PFSK-1 (cell line): ENCODE results near the gene ZNF180.

Experiments used
- FOXP2 ChIP-seq: optimal IDR thresholded peaks from 2 replicates; pipeline ENCODE3; 2011; ENCODE audit warnings: borderline replicate concordance, control low read depth, inconsistent platforms; ENCODE audit not compliant: insufficient read depth; ENCODE audit errors: extremely low read length, extremely low read depth
- POLR2AphosphoS5 ChIP-seq: IDR thresholded peaks from 2 replicates; pipeline ENCODE4 v1.6.1; 2012; ENCODE audit warnings: low read depth, mild to moderate bottlenecking, control low read depth, low read length, moderate library complexity
- SIN3A ChIP-seq: IDR thresholded peaks from 2 replicates; pipeline ENCODE4 v1.6.1; 2012; ENCODE audit warnings: mild to moderate bottlenecking, low read length, moderate library complexity, borderline replicate concordance; ENCODE audit not compliant: insufficient read depth
- TAF1 ChIP-seq: IDR thresholded peaks from 2 replicates; pipeline ENCODE4 v1.6.1; 2012; ENCODE audit warnings: low read length, control low read depth, borderline replicate concordance; ENCODE audit not compliant: insufficient read depth
- TF ChIP-seq, protein P1 (sequence below), 2 experiments: IDR thresholded peaks; 2 replicates each; pipeline versions ENCODE4 v1.6.1 to v1.8.0; 2011 to 2012; ENCODE audit warnings: low read depth in 2 of 2, low read length in 2 of 2, control low read depth in 1 of 2, inconsistent platforms in 1 of 2, mild to moderate bottlenecking in 1 of 2, moderate library complexity in 1 of 2; ENCODE audit not compliant: insufficient read depth in 1 of 2

DNA sequence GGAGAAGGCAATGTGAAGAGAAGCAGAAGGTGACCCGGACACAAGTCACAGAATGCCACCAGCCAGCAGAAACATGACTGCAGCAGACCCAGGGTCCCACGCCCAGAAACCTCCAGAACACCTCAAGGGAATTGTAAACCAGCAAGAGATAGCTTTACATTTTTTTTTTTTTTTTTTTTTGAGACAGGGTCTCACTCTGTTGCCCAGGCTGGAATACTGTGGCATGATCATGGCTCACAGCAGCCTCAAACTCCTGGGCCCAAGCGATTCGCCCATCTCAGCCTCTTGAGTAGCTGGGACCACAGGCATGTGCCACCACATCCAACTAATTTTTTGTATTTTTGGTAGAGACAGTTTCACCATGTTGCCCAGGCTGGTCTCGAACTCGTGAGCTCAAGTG is 39.7 kb upstream of the ZNF180 start:
- TF ChIP-seq POLR2AphosphoS5 (no peak), SIN3A (no peak), TAF1 (no peak), FOXP2 (no peak)
- TF ChIP-seq, protein P1, sequence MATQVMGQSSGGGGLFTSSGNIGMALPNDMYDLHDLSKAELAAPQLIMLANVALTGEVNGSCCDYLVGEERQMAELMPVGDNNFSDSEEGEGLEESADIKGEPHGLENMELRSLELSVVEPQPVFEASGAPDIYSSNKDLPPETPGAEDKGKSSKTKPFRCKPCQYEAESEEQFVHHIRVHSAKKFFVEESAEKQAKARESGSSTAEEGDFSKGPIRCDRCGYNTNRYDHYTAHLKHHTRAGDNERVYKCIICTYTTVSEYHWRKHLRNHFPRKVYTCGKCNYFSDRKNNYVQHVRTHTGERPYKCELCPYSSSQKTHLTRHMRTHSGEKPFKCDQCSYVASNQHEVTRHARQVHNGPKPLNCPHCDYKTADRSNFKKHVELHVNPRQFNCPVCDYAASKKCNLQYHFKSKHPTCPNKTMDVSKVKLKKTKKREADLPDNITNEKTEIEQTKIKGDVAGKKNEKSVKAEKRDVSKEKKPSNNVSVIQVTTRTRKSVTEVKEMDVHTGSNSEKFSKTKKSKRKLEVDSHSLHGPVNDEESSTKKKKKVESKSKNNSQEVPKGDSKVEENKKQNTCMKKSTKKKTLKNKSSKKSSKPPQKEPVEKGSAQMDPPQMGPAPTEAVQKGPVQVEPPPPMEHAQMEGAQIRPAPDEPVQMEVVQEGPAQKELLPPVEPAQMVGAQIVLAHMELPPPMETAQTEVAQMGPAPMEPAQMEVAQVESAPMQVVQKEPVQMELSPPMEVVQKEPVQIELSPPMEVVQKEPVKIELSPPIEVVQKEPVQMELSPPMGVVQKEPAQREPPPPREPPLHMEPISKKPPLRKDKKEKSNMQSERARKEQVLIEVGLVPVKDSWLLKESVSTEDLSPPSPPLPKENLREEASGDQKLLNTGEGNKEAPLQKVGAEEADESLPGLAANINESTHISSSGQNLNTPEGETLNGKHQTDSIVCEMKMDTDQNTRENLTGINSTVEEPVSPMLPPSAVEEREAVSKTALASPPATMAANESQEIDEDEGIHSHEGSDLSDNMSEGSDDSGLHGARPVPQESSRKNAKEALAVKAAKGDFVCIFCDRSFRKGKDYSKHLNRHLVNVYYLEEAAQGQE (IDR thresholded peaks at IDR 0.05; ENCODE audit: insufficient read depth in 1 of 2, low read depth in 2 of 2, low read length in 2 of 2) = no peak
